ENCODE results near the gene COL4A3. TPM values are rescaled to one million over a fixed set of nuclear protein-coding genes. Genes with fewer than 3 reads are reported as not detected.

The COL4A3 gene
- total RNA-seq, 1 experiment from 2014 or later, result 0.12 TPM

- Mint-ChIP-seq H3K4me1 (ENCODE audit: insufficient read depth, unreplicated experiment) (no peaks in the 10 kb centered on the region), H3K36me3 (ENCODE audit: insufficient read depth, unreplicated experiment) (no peaks in the 10 kb centered on the region)
- CTCF ChIA-PET, result no interaction called here
Observed at GRCh38 chr2:227256605-227257004, 92.2 kb downstream of the COL4A3 start.

GRCh38 chr2:227257820-227258219, 93.4 kb downstream of the COL4A3 start:
- Mint-ChIP-seq H3K4me1 (ENCODE audit: insufficient read depth, unreplicated experiment) (no peaks in the 10 kb centered on the region), H3K36me3 (ENCODE audit: insufficient read depth, unreplicated experiment) (no peaks in the 10 kb centered on the region), H3K27ac (ENCODE audit: low read depth, unreplicated experiment) (no peak overlapping the region), H3K4me3 (ENCODE audit: unreplicated experiment) (no peak overlapping the region), H3K9me3 (ENCODE audit: unreplicated experiment) (no peaks in the 10 kb centered on the region), H3K27me3 (ENCODE audit: insufficient read depth, unreplicated experiment) (no peaks in the 10 kb centered on the region)
- intact Hi-C loops (cut with micrococcal nuclease), result no loop called here
- CTCF ChIA-PET, result interaction anchor here (0.5 kb wide), 1 partner anchor 562 kb away, joined by 3 read pairs; no protein-coding TSS in a partner anchor
- DNase-seq (ENCODE audit: unreplicated experiment), result no peak
- no TSS peak for BruUV-seq (replicated peaks)
- POLR2A ChIA-PET, result no interaction called here
- TF ChIP-seq CTCF (IDR thresholded peaks at IDR 0.05; ENCODE audit: unreplicated experiment), result no peak

More at GRCh38 chr2:227256605-227257004, 92.2 kb downstream of the COL4A3 start:
- DNase-seq (ENCODE audit: unreplicated experiment), result no peak
- Mint-ChIP-seq H3K9me3 (ENCODE audit: unreplicated experiment) (no peaks in the 10 kb centered on the region), H3K27me3 (ENCODE audit: insufficient read depth, unreplicated experiment) (no peaks in the 10 kb centered on the region), H3K27ac (ENCODE audit: low read depth, unreplicated experiment) (no peak overlapping the region), H3K4me3 (ENCODE audit: unreplicated experiment) (no peak overlapping the region)
- intact Hi-C loops (cut with micrococcal nuclease), result no loop called here
- no peak for TF ChIP-seq CTCF (IDR thresholded peaks at IDR 0.05; ENCODE audit: unreplicated experiment)
- BruUV-seq (replicated peaks), result no TSS peak
- POLR2A ChIA-PET, result interaction anchor here (0.7 kb wide), 1 partner anchor 44 kb away, joined by 4 read pairs; no protein-coding TSS in a partner anchor

GRCh38 chr2:227260041-227260440, 95.6 kb downstream of the COL4A3 start:
- Mint-ChIP-seq H3K27ac (ENCODE audit: low read depth, unreplicated experiment) (no peak overlapping the region), H3K9me3 (ENCODE audit: unreplicated experiment) (no peaks in the 10 kb centered on the region), H3K4me3 (ENCODE audit: unreplicated experiment) (no peak overlapping the region), H3K27me3 (ENCODE audit: insufficient read depth, unreplicated experiment) (no peaks in the 10 kb centered on the region), H3K4me1 (ENCODE audit: insufficient read depth, unreplicated experiment) (no peaks in the 10 kb centered on the region), H3K36me3 (ENCODE audit: insufficient read depth, unreplicated experiment) (no peaks in the 10 kb centered on the region)
- ChIA-PET POLR2A (no interaction called here), CTCF (no interaction called here)
- intact Hi-C loops (cut with micrococcal nuclease), result no loop called here
- no peak for TF ChIP-seq CTCF (IDR thresholded peaks at IDR 0.05; ENCODE audit: unreplicated experiment)
- DNase-seq (ENCODE audit: unreplicated experiment), result no peak
- no TSS peak for BruUV-seq (replicated peaks)

GRCh38 chr2:227267410-227268115, 103.1 kb downstream of the COL4A3 start:
- ChIA-PET CTCF (interaction anchor here (0.9 kb wide), 1 partner anchor 30 kb away, joined by 3 read pairs; no protein-coding TSS in a partner anchor), POLR2A (no interaction called here)
- no peak overlapping the region for H3K4me3 Mint-ChIP-seq (ENCODE audit: unreplicated experiment)
- BruUV-seq (replicated peaks), result no TSS peak
- no peak overlapping the region for H3K27ac Mint-ChIP-seq (ENCODE audit: low read depth, unreplicated experiment)
- DNase-seq (ENCODE audit: unreplicated experiment), result peak; percentile 68
- intact Hi-C loops (cut with micrococcal nuclease), result no loop called here
- no peaks in the 10 kb centered on the region for H3K9me3 Mint-ChIP-seq (ENCODE audit: unreplicated experiment)
- H3K4me1 Mint-ChIP-seq (ENCODE audit: insufficient read depth, unreplicated experiment), result peaks cover 6% of the 10 kb centered on the region
- no peaks in the 10 kb centered on the region for H3K36me3 Mint-ChIP-seq (ENCODE audit: insufficient read depth, unreplicated experiment)
- no peak for TF ChIP-seq CTCF (IDR thresholded peaks at IDR 0.05; ENCODE audit: unreplicated experiment)
- H3K27me3 Mint-ChIP-seq (ENCODE audit: insufficient read depth, unreplicated experiment), result no peaks in the 10 kb centered on the region

All from MCF 10A (cell line).